Duodenal mucosa (tissue), 2 donors: ENCODE results near the gene DNAJB9.

Experiments
- H3K27ac ChIP-seq: one replicate; pipeline ENCODE4 v1.7.0; 2013; ENCODE audit warnings: low read depth, low read length
- H3K27me3 ChIP-seq, 2 donors: one replicate each; pipeline ENCODE4 v1.7.0; 2013; ENCODE audit warnings: low read length in 2 of 2, control low read depth in 1 of 2; ENCODE audit not compliant: insufficient read depth in 2 of 2, control insufficient read depth in 1 of 2
- H3K36me3 ChIP-seq, 2 donors: one replicate each; pipeline ENCODE4 v1.7.0; 2013; ENCODE audit warnings: low read length in 2 of 2, control low read depth in 1 of 2; ENCODE audit not compliant: insufficient read depth in 2 of 2, control insufficient read depth in 1 of 2
- H3K4me1 ChIP-seq, 2 donors: one replicate each; pipeline ENCODE4 v1.7.0; 2013; ENCODE audit warnings: low read length in 2 of 2, control low read depth in 1 of 2; ENCODE audit not compliant: insufficient read depth in 2 of 2, control insufficient read depth in 1 of 2
- H3K4me3 ChIP-seq, 2 donors: one replicate each; pipeline ENCODE4 v1.7.0; 2013; ENCODE audit warnings: low read length in 2 of 2, low read depth in 1 of 2
- H3K9ac ChIP-seq, 2 donors: one replicate each; pipeline ENCODE4 v1.7.0; 2013; ENCODE audit warnings: low read length in 2 of 2, low read depth in 1 of 2
- H3K9me3 ChIP-seq, 2 donors: one replicate each; pipeline ENCODE4 v1.7.0; 2013; ENCODE audit warnings: low read length in 2 of 2, control low read depth in 1 of 2; ENCODE audit not compliant: control insufficient read depth in 1 of 2

DNAJB9 gene

GRCh38 chr7:108569381-108570145 lies at the start of gene DNAJB9, which contains the start of gene THAP5:
Gene DNAJB9, plus strand, starts transcription at chr7:108569874. Its CDS starts 1,853 bp downstream, at chr7:108571727.
Gene THAP5, minus strand, starts transcription at chr7:108569706. Its CDS starts 137 bp downstream, at chr7:108569569.
- Histone ChIP-seq H3K27ac (peak within 1 kb of the TSS; percentile 97), H3K9ac (peak within 1 kb of the TSS; percentile 94 to 96), H3K9me3 (no peaks in the 10 kb centered on the region), H3K36me3 (peaks cover 11% of the 10 kb centered on the region in 2 donors), H3K4me3 (peak within 1 kb of the TSS; percentile 92 to 93), H3K27me3 (no peaks in the 10 kb centered on the region), H3K4me1 (peaks cover 18% of the 10 kb centered on the region in 2 donors)

- no peak overlapping the region for H3K27ac ChIP-seq
- peaks cover 19 to 22% of the 10 kb centered on the region in 2 donors for H3K4me1 ChIP-seq
Measured at GRCh38 chr7:108522780-108523179, 46.9 kb upstream of the DNAJB9 start.

GRCh38 chr7:108525327-108525984 lies 44.2 kb upstream of the DNAJB9 start:
- peaks cover 19 to 32% of the 10 kb centered on the region in 2 donors for H3K4me1 ChIP-seq
- H3K27me3 ChIP-seq: no peaks in the 10 kb centered on the region
- H3K4me3 ChIP-seq: peak overlapping the region; percentile 92 to 94
- H3K36me3 ChIP-seq: no peaks in the 10 kb centered on the region
- no peaks in the 10 kb centered on the region for H3K9me3 ChIP-seq
- peak overlapping the region; percentile 97 to 99 for H3K9ac ChIP-seq
- peak overlapping the region; percentile 91 for H3K27ac ChIP-seq

More at GRCh38 chr7:108522780-108523179, 46.9 kb upstream of the DNAJB9 start:
- H3K9me3 ChIP-seq: peaks cover 0 to 2% of the 10 kb centered on the region in 2 donors
- no peak overlapping the region for H3K4me3 ChIP-seq
- peaks cover 2 to 5% of the 10 kb centered on the region in 2 donors for H3K36me3 ChIP-seq
- no peak overlapping the region for H3K9ac ChIP-seq
- no peaks in the 10 kb centered on the region for H3K27me3 ChIP-seq

GRCh38 chr7:108525985-108526767 lies 43.5 kb upstream of the DNAJB9 start, which contains the start of gene PNPLA8:
Gene PNPLA8, minus strand, starts transcription at chr7:108526135. Its CDS starts 10,644 bp downstream, at chr7:108515491.
- peak within 1 kb of the TSS; percentile 92 to 94 for H3K4me3 ChIP-seq
- peak within 1 kb of the TSS; percentile 97 to 99 for H3K9ac ChIP-seq
- H3K36me3 ChIP-seq: no peaks in the 10 kb centered on the region
- H3K27me3 ChIP-seq: no peaks in the 10 kb centered on the region
- peaks cover 19 to 32% of the 10 kb centered on the region in 2 donors for H3K4me1 ChIP-seq
- no peaks in the 10 kb centered on the region for H3K9me3 ChIP-seq
- H3K27ac ChIP-seq: peak within 1 kb of the TSS; percentile 91

GRCh38 chr7:108526768-108527017 lies 43.0 kb upstream of the DNAJB9 start:
- no peaks in the 10 kb centered on the region for H3K9me3 ChIP-seq
- H3K36me3 ChIP-seq: no peaks in the 10 kb centered on the region
- H3K27me3 ChIP-seq: no peaks in the 10 kb centered on the region
- H3K9ac ChIP-seq: peak overlapping the region; percentile 76 to 96
- H3K4me3 ChIP-seq: peak overlapping the region; percentile 86 to 92
- H3K27ac ChIP-seq: peak overlapping the region; percentile 91
- peaks cover 19 to 32% of the 10 kb centered on the region in 2 donors for H3K4me1 ChIP-seq

- peaks cover 19 to 32% of the 10 kb centered on the region in 2 donors for H3K4me1 ChIP-seq
- peak overlapping the region in 1 of 2 donors; percentile 29 for H3K9ac ChIP-seq
- no peaks in the 10 kb centered on the region for H3K36me3 ChIP-seq
- no peaks in the 10 kb centered on the region for H3K9me3 ChIP-seq
- H3K27ac ChIP-seq: peak overlapping the region; percentile 11
- H3K27me3 ChIP-seq: no peaks in the 10 kb centered on the region
- H3K4me3 ChIP-seq: no peak overlapping the region
Measured at GRCh38 chr7:108528183-108528712, 41.4 kb upstream of the DNAJB9 start.

GRCh38 chr7:108529341-108529740 lies 40.3 kb upstream of the DNAJB9 start:
- Histone ChIP-seq H3K4me3 (no peak overlapping the region), H3K9ac (no peak overlapping the region), H3K36me3 (no peaks in the 10 kb centered on the region), H3K9me3 (no peaks in the 10 kb centered on the region), H3K27ac (no peak overlapping the region), H3K27me3 (no peaks in the 10 kb centered on the region), H3K4me1 (peaks cover 12 to 23% of the 10 kb centered on the region in 2 donors)

GRCh38 chr7:108533712-108534111 lies 36.0 kb upstream of the DNAJB9 start:
- peaks cover 0 to 5% of the 10 kb centered on the region in 2 donors for H3K4me1 ChIP-seq
- H3K4me3 ChIP-seq: no peak overlapping the region

GRCh38 chr7:108535257-108535656 lies 34.4 kb upstream of the DNAJB9 start:
- Histone ChIP-seq H3K27me3 (no peaks in the 10 kb centered on the region), H3K36me3 (no peaks in the 10 kb centered on the region), H3K4me3 (no peak overlapping the region), H3K9me3 (no peaks in the 10 kb centered on the region), H3K4me1 (no peaks in the 10 kb centered on the region), H3K27ac (no peak overlapping the region), H3K9ac (no peak overlapping the region)

More at GRCh38 chr7:108533712-108534111, 36.0 kb upstream of the DNAJB9 start:
- Histone ChIP-seq H3K36me3 (no peaks in the 10 kb centered on the region), H3K9ac (no peak overlapping the region), H3K9me3 (no peaks in the 10 kb centered on the region), H3K27ac (no peak overlapping the region), H3K27me3 (no peaks in the 10 kb centered on the region)
